ENCODE data around the gene PKN3. TPM values are rescaled to one million over a fixed set of nuclear protein-coding genes. Genes with fewer than 3 reads are reported as not detected.

PKN3 gene
- 1 to 10 TPM; 4.4 to 7.6 (median 6.4) TPM for total RNA-seq

DNA sequence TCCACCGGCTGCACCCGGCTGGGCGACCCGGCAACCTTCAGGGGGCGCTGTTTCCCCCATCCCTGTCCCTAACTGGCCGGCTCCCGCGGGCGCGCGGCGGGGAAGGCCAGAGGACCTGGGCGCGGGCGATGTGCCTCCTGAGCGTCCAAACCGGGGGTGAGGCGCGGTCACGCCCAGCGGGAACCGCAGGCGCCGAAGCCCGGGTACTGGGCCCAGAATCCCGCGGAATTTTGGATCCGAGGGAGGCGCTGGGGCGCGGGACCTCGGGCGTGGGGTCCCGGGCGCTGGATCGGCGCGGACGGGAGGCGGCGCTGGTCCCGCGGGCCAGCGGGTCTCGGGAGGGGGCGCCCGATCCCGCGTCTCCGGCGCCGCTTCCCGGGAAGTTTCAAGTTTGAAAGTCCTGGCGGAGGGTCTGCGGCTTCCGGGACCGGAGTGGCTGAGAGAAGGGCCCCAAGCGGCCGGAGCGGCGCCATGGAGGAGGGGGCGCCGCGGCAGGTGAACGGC lies at the start of gene PKN3:
TSS of gene PKN3 (plus strand) at position 59 of the 504 bp plus-strand sequence. CDS start at position 472, 413 bp downstream.
- Histone ChIP-seq H3K27me3 (no peaks in the 10 kb centered on the region), H3K27ac (peak within 1 kb of the TSS; percentile 51 to 80 (median 78)), H3K4me1 (peaks cover 0 to 9% of the 10 kb centered on the region in 2 donors), H3K36me3 (no peaks in the 10 kb centered on the region), H3K4me3 (replicated peaks in 1 of 3) (peak within 1 kb of the TSS; percentile 75 to 83 (median 79)), H3K9me3 (no peaks in the 10 kb centered on the region)
- TF ChIP-seq POLR2A (IDR thresholded peaks at IDR 0.05): no peak
- TF ChIP-seq, protein P1, sequence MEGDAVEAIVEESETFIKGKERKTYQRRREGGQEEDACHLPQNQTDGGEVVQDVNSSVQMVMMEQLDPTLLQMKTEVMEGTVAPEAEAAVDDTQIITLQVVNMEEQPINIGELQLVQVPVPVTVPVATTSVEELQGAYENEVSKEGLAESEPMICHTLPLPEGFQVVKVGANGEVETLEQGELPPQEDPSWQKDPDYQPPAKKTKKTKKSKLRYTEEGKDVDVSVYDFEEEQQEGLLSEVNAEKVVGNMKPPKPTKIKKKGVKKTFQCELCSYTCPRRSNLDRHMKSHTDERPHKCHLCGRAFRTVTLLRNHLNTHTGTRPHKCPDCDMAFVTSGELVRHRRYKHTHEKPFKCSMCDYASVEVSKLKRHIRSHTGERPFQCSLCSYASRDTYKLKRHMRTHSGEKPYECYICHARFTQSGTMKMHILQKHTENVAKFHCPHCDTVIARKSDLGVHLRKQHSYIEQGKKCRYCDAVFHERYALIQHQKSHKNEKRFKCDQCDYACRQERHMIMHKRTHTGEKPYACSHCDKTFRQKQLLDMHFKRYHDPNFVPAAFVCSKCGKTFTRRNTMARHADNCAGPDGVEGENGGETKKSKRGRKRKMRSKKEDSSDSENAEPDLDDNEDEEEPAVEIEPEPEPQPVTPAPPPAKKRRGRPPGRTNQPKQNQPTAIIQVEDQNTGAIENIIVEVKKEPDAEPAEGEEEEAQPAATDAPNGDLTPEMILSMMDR (IDR thresholded peaks at IDR 0.05): peak; percentile 53 to 93 (median 79)
- peak; percentile 83 to 88 for DNase-seq
- WGBS, 2 donors: 0 to 1% methylated on average over 5 to 23 of the region's 65 CpGs
- intact Hi-C loops (cut with DNase I): no loop called here

DNA sequence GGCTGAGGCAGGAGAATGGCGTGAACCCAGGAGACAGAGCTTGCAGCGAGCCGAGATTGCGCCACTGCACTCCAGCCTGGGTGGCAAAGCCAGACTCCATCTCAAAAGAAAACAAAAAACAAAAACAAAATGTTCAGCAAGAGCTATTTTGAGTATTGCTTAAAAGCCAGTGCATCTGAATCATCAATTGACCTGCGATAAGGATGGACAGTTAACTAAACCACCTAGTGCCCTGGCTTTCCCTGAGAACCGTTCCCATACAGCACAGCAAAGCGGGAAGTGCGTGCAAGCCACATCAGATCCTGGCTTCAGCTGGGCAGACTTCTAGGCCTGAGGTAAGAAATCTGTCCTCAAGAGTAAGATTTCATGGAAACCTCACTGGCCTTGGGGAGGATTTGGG lies 48.4 kb upstream of the PKN3 start:
- Histone ChIP-seq H3K4me1 (peaks cover 4 to 11% of the 10 kb centered on the region in 2 donors), H3K9me3 (no peaks in the 10 kb centered on the region), H3K36me3 (no peaks in the 10 kb centered on the region), H3K4me3 (replicated peaks in 1 of 3) (no peak overlapping the region), H3K27ac (no peak overlapping the region), H3K27me3 (no peaks in the 10 kb centered on the region)
- TF ChIP-seq, protein P1 (IDR thresholded peaks at IDR 0.05): no peak
- TF ChIP-seq POLR2A (IDR thresholded peaks at IDR 0.05): no peak
- WGBS, 2 donors: 95 to 96% methylated on average over 8 of the region's 8 CpGs
- intact Hi-C loops (cut with DNase I): no loop called here
- no peak for DNase-seq

DNA sequence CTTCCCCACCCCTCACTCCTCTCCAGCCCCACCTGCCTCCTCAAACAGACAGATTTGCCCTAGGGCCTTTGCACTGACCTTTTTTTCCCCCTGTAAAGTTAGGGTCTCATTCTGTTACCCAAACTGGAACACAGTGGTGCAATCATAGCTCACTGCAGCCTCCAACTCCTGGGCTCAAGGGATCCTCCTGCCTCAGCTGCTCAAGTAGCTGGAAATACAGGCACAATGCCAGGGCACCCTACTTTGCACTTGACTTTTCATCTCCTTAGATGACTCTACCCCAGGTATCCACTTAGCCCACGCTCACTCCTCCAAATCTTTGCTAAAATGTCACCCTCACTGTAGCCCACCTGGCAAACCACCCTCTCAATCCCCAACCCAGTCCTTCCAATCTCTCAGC lies 47.8 kb upstream of the PKN3 start:
- intact Hi-C loops (cut with DNase I): no loop called here
- TF ChIP-seq POLR2A (IDR thresholded peaks at IDR 0.05): no peak
- TF ChIP-seq, protein P1 (IDR thresholded peaks at IDR 0.05): no peak
- peak; percentile 62 to 72 for DNase-seq
- Histone ChIP-seq H3K27me3 (no peaks in the 10 kb centered on the region), H3K36me3 (no peaks in the 10 kb centered on the region), H3K4me3 (replicated peaks in 1 of 3) (no peak overlapping the region), H3K9me3 (no peaks in the 10 kb centered on the region), H3K27ac (no peak overlapping the region), H3K4me1 (peaks cover 4 to 11% of the 10 kb centered on the region in 2 donors)
- 54 to 78% methylated on average over 1 of the region's 1 CpG for WGBS, 2 donors

DNA sequence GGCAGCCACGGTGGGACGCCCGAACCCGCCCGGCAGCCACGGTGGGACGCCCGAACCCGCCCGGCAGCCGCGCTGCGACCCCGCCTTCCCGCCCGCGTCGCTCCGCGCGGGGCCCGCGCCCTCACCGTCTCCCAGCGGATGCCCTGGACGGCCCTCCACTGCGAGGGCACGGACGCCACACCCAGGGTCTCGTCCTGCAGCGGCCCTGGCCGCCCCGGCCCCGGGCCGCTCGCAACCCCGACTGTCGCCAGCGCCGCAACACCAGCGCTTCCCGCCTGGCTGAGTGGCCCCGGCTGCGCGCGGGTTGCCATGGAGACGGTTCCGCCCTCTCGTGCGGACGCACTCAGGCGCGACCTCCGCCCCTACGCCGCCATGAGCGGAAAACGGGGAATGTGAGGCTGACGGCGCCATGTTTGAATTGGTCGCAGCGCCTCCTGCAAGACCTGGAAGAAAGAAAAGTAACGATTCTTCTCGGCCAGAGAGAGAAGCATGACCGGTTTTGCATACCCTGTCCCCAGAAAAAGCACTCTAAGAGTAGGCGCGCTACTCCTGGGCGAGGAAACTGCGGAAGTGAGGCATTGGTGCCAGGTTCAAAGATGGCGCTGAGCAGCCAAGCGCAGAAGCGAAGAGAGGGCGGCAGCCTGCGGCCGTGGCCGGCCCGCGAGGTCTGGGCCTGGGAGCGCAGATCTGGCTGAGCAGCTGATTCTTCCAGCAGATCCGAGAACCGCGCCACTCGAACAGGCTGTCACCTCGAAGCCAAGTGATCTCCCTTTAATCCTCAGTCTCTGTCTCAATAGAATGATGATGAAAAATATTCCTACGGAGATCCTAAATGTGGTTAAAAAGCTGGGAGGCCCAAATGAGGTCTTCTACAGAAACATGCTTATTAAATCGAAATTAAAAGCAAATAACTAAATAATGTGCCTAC lies 45.6 kb upstream of the PKN3 start, which contains the start of gene DYNC2I2:
TSS of gene DYNC2I2 (minus strand) at position 432 of the 928 bp plus-strand sequence. CDS start at position 311, 121 bp downstream.
- 1 to 2% methylated on average over 25 to 32 of the region's 86 CpGs for WGBS, 2 donors
- peak within 1 kb of the TSS; percentile 98 to 99 (median 99) for H3K27ac ChIP-seq
- H3K27me3 ChIP-seq: no peaks in the 10 kb centered on the region
- TF ChIP-seq POLR2A (IDR thresholded peaks at IDR 0.05): peak in 1 of 2 donors; percentile 54
- TF ChIP-seq, protein P1 (IDR thresholded peaks at IDR 0.05): no peak
- intact Hi-C loops (cut with DNase I): no loop called here
- H3K9me3 ChIP-seq: no peaks in the 10 kb centered on the region
- H3K4me3 ChIP-seq (replicated peaks in 1 of 3): peak within 1 kb of the TSS; percentile 64 to 86 (median 69)
- peak; percentile 84 to 85 for DNase-seq
- H3K36me3 ChIP-seq: no peaks in the 10 kb centered on the region
- H3K4me1 ChIP-seq: peaks cover 4 to 11% of the 10 kb centered on the region in 2 donors

DNA sequence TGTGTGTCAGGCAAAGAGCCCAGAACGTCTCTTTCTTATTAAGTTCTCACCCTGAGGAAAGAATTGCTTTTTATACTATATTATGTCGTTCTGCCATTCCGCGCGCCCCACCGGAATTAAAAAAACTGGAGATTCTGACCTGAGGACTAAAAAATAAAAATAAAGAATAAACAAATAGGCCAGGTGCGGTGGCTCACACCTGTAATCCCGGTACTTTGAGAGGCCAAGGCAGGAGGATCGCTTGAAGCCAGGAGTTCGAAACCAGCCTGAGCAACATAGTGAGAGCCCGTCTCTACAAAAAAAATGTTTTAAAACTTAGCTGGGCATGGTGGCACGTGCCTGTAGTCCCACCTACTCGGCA lies 45.0 kb upstream of the PKN3 start:
- 95 to 96% methylated on average over 13 of the region's 13 CpGs for WGBS, 2 donors
- no peak for TF ChIP-seq POLR2A (IDR thresholded peaks at IDR 0.05)
- TF ChIP-seq, protein P1 (IDR thresholded peaks at IDR 0.05): no peak
- DNase-seq: no peak
- Histone ChIP-seq H3K9me3 (no peaks in the 10 kb centered on the region), H3K4me3 (replicated peaks in 1 of 3) (no peak overlapping the region), H3K27me3 (no peaks in the 10 kb centered on the region), H3K36me3 (no peaks in the 10 kb centered on the region), H3K4me1 (peaks cover 4 to 11% of the 10 kb centered on the region in 2 donors), H3K27ac (peak overlapping the region; percentile 98 to 99 (median 99))
- intact Hi-C loops (cut with DNase I): no loop called here

Measured in thyroid gland (tissue), 4 donors.